Upper lobe of left lung (tissue), 6 donors: ENCODE data around the gene EPO. TPM values are rescaled to one million over a fixed set of nuclear protein-coding genes. Genes with fewer than 3 reads are reported as not detected.
A peak's percentile ranks its signal among the peaks of the same experiment; 100 is the strongest.

Experiments used
- ATAC-seq, 2 donors: fragments of 200-7000 bp; cut with Tn5 transposase; one replicate each; pipeline ENCODE4 v1.9.1; 2022; ENCODE audit warnings: mild to moderate bottlenecking in 2 of 2, moderate library complexity in 2 of 2; ENCODE audit not compliant: low FRiP score in 2 of 2
- DNase-seq, 2 donors: peaks; one replicate each; pipeline ENCODE4 v3.0.0-alpha.2; 2019 to 2020
- H3K27ac ChIP-seq, 4 donors: fragments of 200-600 bp; sonication (generic); one replicate each; pipeline ENCODE4 v1.5.1; 2016 to 2019
- H3K27me3 ChIP-seq, 4 donors: fragments of 200-600 bp; sonication (generic); one replicate each; pipeline ENCODE4 v1.5.1; 2017 to 2019
- H3K36me3 ChIP-seq, 4 donors: fragments of 200-600 bp; sonication (generic); one replicate each; pipeline ENCODE4 v1.5.1; 2016 to 2019
- H3K4me1 ChIP-seq, 4 donors: fragments of 200-600 bp; sonication (generic); one replicate each; pipeline ENCODE4 v1.5.1; 2018 to 2019
- H3K4me3 ChIP-seq, 4 donors: fragments of 200-600 bp; sonication (generic); one replicate each; pipeline ENCODE4 v1.5.1; 2017 to 2019; ENCODE audit warnings: mild to moderate bottlenecking in 2 of 4, moderate library complexity in 1 of 4
- H3K9me3 ChIP-seq, 4 donors: fragments of 200-600 bp; sonication (generic); one replicate each; pipeline ENCODE4 v1.5.1; 2018 to 2019
- EP300 ChIP-seq, 4 donors: sonication (generic); formaldehyde crosslinking; IDR thresholded peaks; one replicate each; pipeline ENCODE4 v1.5.1; 2017; ENCODE audit warnings: antibody characterized with exemption in 4 of 4, control low read depth in 2 of 4
- POLR2A ChIP-seq, 4 donors: fragments of 450-650 bp; IDR thresholded peaks; one replicate each; pipeline ENCODE4 v1.5.1; 2016 to 2017; ENCODE audit warnings: antibody characterized with exemption in 4 of 4, mild to moderate bottlenecking in 2 of 4
- POLR2AphosphoS5 ChIP-seq, 2 donors: sonication (generic); formaldehyde crosslinking; IDR thresholded peaks; one replicate each; pipeline ENCODE4 v1.5.1; 2017; ENCODE audit warnings: antibody characterized with exemption in 2 of 2
- WGBS, 2 donors: methylation state at CpG; one replicate each; pipeline ENCODE4 v1.1.5; 2017 to 2018; 5-methylcytosine and 5-hydroxymethylcytosine counted together
- total RNA-seq, 6 donors: library from RNA; depleted of rRNA in 4 of 6; stranded (reverse); fragments of >200 nt in 4 of 6; gene quantifications; one replicate each; pipeline versions ENCODE4 v1.1.0 to v1.2.1, GENCODE V29; 2016 to 2021
- TF ChIP-seq, protein P1 (sequence below), 6 experiments: fragments of 450-650 bp in 4 of 6; fragments of 200-600 bp in 2 of 6; sonication (generic) in 2 of 6; IDR thresholded peaks; one replicate each; pipeline ENCODE4 v1.5.1; 2016 to 2019; ENCODE audit warnings: antibody characterized with exemption in 6 of 6
- donor health status: DM: no; HTN: no; CAD: no; lungs with moderate emphysema.
- donor health status: DM: no; HTN: yes; CAD: no; lungs with severe emphysema.

Gene EPO
- total RNA-seq, 6 donors from 2014 or later: 0.20 TPM; not detected in 5

- DNase-seq: peak in 1 of 2 donors; percentile 87
- H3K36me3 ChIP-seq: peaks cover 21 to 34% (median 33%) of the 10 kb centered on the region in 4 donors
- H3K4me3 ChIP-seq: peak overlapping the region; percentile 87 to 96 (median 94)
- H3K9me3 ChIP-seq: no peaks in the 10 kb centered on the region
- no peak for ATAC-seq
- TF ChIP-seq POLR2A (IDR thresholded peaks at IDR 0.05) (no peak), POLR2AphosphoS5 (IDR thresholded peaks at IDR 0.05) (no peak), EP300 (IDR thresholded peaks at IDR 0.05) (no peak)
- TF ChIP-seq, protein P1, sequence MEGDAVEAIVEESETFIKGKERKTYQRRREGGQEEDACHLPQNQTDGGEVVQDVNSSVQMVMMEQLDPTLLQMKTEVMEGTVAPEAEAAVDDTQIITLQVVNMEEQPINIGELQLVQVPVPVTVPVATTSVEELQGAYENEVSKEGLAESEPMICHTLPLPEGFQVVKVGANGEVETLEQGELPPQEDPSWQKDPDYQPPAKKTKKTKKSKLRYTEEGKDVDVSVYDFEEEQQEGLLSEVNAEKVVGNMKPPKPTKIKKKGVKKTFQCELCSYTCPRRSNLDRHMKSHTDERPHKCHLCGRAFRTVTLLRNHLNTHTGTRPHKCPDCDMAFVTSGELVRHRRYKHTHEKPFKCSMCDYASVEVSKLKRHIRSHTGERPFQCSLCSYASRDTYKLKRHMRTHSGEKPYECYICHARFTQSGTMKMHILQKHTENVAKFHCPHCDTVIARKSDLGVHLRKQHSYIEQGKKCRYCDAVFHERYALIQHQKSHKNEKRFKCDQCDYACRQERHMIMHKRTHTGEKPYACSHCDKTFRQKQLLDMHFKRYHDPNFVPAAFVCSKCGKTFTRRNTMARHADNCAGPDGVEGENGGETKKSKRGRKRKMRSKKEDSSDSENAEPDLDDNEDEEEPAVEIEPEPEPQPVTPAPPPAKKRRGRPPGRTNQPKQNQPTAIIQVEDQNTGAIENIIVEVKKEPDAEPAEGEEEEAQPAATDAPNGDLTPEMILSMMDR (IDR thresholded peaks at IDR 0.05): no peak
- WGBS, 2 donors: 1% methylated on average over 23 of the region's 43 CpGs
- H3K27ac ChIP-seq: peak overlapping the region; percentile 97 to 100 (median 100)
- H3K27me3 ChIP-seq: no peaks in the 10 kb centered on the region
- peaks cover 11 to 43% (median 24%) of the 10 kb centered on the region in 4 donors for H3K4me1 ChIP-seq
These were observed 45.7 kb upstream of the EPO start for GRCh38 chr7:100674411-100675104.

DNA sequence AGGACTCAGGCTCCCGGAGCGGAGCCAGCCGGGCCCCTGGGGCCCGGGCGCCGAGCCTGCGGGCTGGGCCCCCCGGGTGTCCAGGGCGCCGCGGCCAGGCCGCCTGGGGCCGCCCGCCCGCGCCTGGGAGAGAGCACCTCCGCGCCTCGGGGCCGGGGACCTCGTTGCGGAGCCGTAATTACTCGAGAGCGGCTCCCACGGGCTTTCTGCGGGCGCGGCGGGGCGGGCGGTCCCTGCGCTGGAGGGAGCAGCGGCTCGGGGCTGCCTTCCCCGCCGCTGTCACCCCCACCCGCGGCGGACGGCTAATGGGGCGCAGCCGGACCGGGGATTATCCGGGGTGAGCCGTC is 45.2 kb upstream of the EPO start:
- Histone ChIP-seq H3K4me3 (peak overlapping the region; percentile 87 to 96 (median 94)), H3K4me1 (peaks cover 15 to 43% (median 27%) of the 10 kb centered on the region in 4 donors), H3K36me3 (peaks cover 21 to 39% (median 36%) of the 10 kb centered on the region in 4 donors), H3K27me3 (no peaks in the 10 kb centered on the region), H3K9me3 (no peaks in the 10 kb centered on the region), H3K27ac (peak overlapping the region; percentile 97 to 100 (median 100))
- peak in 1 of 2 donors; percentile 91 for DNase-seq
- WGBS, 2 donors: 0% methylated on average over 22 of the region's 46 CpGs; no CpG with 5 or more reads in 1 of the 2 donors
- no peak for ATAC-seq
- TF ChIP-seq EP300 (IDR thresholded peaks at IDR 0.05) (no peak), POLR2A (IDR thresholded peaks at IDR 0.05) (no peak), POLR2AphosphoS5 (IDR thresholded peaks at IDR 0.05) (no peak)
- TF ChIP-seq, protein P1 (IDR thresholded peaks at IDR 0.05): no peak

- WGBS, 2 donors: 0 to 1% methylated on average over 3 to 49 of the region's 59 CpGs
- peak overlapping the region; percentile 97 to 100 (median 100) for H3K27ac ChIP-seq
- H3K27me3 ChIP-seq: no peaks in the 10 kb centered on the region
- TF ChIP-seq EP300 (IDR thresholded peaks at IDR 0.05) (no peak), POLR2AphosphoS5 (IDR thresholded peaks at IDR 0.05) (peak; percentile 78), POLR2A (IDR thresholded peaks at IDR 0.05) (peak in 1 of 4 donors; percentile 51)
- peaks cover 15 to 43% (median 27%) of the 10 kb centered on the region in 4 donors for H3K4me1 ChIP-seq
- peak overlapping the region; percentile 87 to 96 (median 94) for H3K4me3 ChIP-seq
- no peaks in the 10 kb centered on the region for H3K9me3 ChIP-seq
- DNase-seq: peak; percentile 92 to 95
- peaks cover 21 to 46% (median 40%) of the 10 kb centered on the region in 4 donors for H3K36me3 ChIP-seq
- peak; percentile 19 to 57 for ATAC-seq
These were observed 44.5 kb upstream of the EPO start for GRCh38 chr7:100675581-100676350.

DNA sequence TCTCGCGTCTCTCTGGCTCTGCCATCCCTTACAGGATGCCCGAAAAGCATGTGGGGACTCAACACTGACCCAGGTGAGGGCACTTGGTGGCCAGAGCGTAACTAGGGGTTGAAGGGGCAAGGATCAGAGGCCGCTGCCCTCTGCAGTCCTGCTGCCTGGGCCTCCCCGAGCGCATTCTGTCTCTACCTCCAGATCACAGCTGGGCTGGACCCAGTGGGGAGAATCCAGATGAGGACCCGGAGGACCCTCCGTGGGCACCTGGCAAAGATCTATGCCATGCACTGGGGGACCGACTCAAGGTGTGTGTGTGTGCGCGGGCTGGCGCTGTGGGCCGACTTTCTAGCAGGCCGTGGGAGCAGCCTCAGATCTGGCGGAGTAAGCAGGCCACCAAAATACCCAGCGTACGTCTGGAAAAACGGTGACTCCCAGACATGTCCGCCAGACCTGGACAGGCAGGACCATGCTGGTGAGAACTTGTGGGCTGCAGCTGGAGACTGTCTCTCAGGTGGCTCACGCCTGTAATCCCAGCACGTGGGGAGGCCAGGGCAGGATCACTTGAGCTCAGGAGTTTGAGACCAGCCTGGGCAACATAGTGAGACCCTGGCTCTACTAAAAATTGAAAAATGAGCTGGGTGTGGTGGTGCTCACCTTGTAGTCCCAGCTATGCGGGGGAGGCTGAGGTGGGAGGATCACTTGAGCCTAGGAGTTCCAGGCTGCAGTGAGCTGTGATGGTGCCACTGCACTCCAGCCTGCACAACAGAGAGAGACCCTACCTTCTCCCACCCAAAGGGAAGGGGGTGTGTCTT is 43.6 kb upstream of the EPO start:
- Histone ChIP-seq H3K27me3 (no peaks in the 10 kb centered on the region), H3K4me1 (peaks cover 15 to 43% (median 27%) of the 10 kb centered on the region in 4 donors), H3K4me3 (peak overlapping the region in 3 of 4 donors; percentile 94 to 96 (median 95)), H3K36me3 (peaks cover 24 to 55% (median 46%) of the 10 kb centered on the region in 4 donors), H3K27ac (peak overlapping the region; percentile 97 to 100 (median 100)), H3K9me3 (no peaks in the 10 kb centered on the region)
- WGBS, 2 donors: 80 to 89% methylated on average over 7 to 21 of the region's 23 CpGs
- DNase-seq: peak in 1 of 2 donors; percentile 78
- ATAC-seq: no peak
- TF ChIP-seq, protein P1 (IDR thresholded peaks at IDR 0.05): no peak
- no peak for TF ChIP-seq EP300 (IDR thresholded peaks at IDR 0.05)
- no peak for TF ChIP-seq POLR2A (IDR thresholded peaks at IDR 0.05)
- TF ChIP-seq POLR2AphosphoS5 (IDR thresholded peaks at IDR 0.05): no peak
